IMR-90 (cell line): ENCODE data around the gene METTL22. TPM values are rescaled to one million over a fixed set of nuclear protein-coding genes. Genes with fewer than 3 reads are reported as not detected.

Experiments used
- ATAC-seq: fragments of 200-7000 bp; cut with Tn5 transposase; 2 replicates; pipeline ENCODE4 v1.9.1; 2020; ENCODE audit warnings: low read depth, mild to moderate bottlenecking, moderate library complexity
- BruUV-seq: library from RNA; stranded (reverse); fragments of 400-500 nt; replicated peaks from 2 replicates; lab custom pipeline; 2021; lab: Mats Ljungman, UMichigan
- CTCF ChIA-PET: fragments of 300-600 bp; formaldehyde crosslinking; extraction: SDS; loops from one replicate; lab custom pipeline; 2021; ENCODE audit warnings: antibody characterized with exemption; lab: Yijun Ruan, JAX
- POLR2A ChIA-PET: fragments of 300-600 bp; sonication (Branson Sonifier 250); formaldehyde crosslinking; loops from one replicate; lab custom pipeline; 2022; ENCODE audit warnings: antibody characterized with exemption; ENCODE audit not compliant: unreplicated experiment; lab: Charles Lee
- DNase-seq: peaks from one replicate; pipeline ENCODE4 v3.0.0; 2013
- H2AFZ ChIP-seq: replicated peaks from 2 replicates; pipeline ENCODE3; 2013; ENCODE audit warnings: low read length, mild to moderate bottlenecking; ENCODE audit not compliant: poor library complexity
- H2AK5ac ChIP-seq: 2 replicates; pipeline ENCODE4 v1.6.1; 2013; ENCODE audit warnings: low read depth, low read length, inconsistent platforms
- H2AK9ac ChIP-seq: replicated peaks from 2 replicates; pipeline ENCODE3; 2013; ENCODE audit warnings: mild to moderate bottlenecking, low read depth, low read length, moderate library complexity; ENCODE audit not compliant: poor library complexity
- H2BK120ac ChIP-seq: 2 replicates; pipeline ENCODE4 v1.6.1; 2013; ENCODE audit warnings: low read depth, low read length, inconsistent platforms
- H2BK15ac ChIP-seq: 3 replicates; pipeline ENCODE4 v1.6.1; 2013; ENCODE audit warnings: low read depth, low read length, inconsistent platforms
- H2BK20ac ChIP-seq: 2 replicates; pipeline ENCODE4 v1.6.1; 2013; ENCODE audit warnings: low read depth, mild to moderate bottlenecking, inconsistent platforms, low read length, moderate library complexity
- H2BK5ac ChIP-seq: 2 replicates; pipeline ENCODE4 v1.6.1; 2013; ENCODE audit warnings: mild to moderate bottlenecking, low read depth, low read length, inconsistent platforms; ENCODE audit not compliant: poor library complexity, severe bottlenecking
- H3K14ac ChIP-seq: replicated peaks from 2 replicates; pipeline ENCODE4 v1.6.1; 2013; ENCODE audit warnings: low read depth, low read length, inconsistent platforms
- H3K18ac ChIP-seq: 2 replicates; pipeline ENCODE4 v1.6.1; 2013; ENCODE audit warnings: low read depth, low read length, control low read depth
- H3K23ac ChIP-seq: 2 replicates; pipeline ENCODE4 v1.6.1; 2013; ENCODE audit warnings: low read depth, low read length, inconsistent platforms
- H3K27ac ChIP-seq: 2 replicates; pipeline ENCODE4 v1.5.1; 2013; ENCODE audit warnings: mild to moderate bottlenecking, control low read depth, low read length; ENCODE audit not compliant: insufficient read depth
- H3K27me3 ChIP-seq: 2 replicates; pipeline ENCODE4 v1.6.1; 2013; ENCODE audit warnings: low read length; ENCODE audit not compliant: control insufficient read depth, insufficient read depth
- H3K36me3 ChIP-seq: 2 replicates; pipeline ENCODE4 v1.6.1; 2013; ENCODE audit warnings: low read length, mixed read lengths; ENCODE audit not compliant: control insufficient read depth, insufficient read depth
- H3K4ac ChIP-seq: 2 replicates; pipeline ENCODE4 v1.6.1; 2013; ENCODE audit warnings: low read depth, low read length, inconsistent platforms
- H3K4me1 ChIP-seq: 2 replicates; pipeline ENCODE4 v1.6.1; 2013; ENCODE audit warnings: low read length, mixed read lengths; ENCODE audit not compliant: control insufficient read depth, insufficient read depth
- H3K4me2 ChIP-seq: 2 replicates; pipeline ENCODE4 v1.6.1; 2013; ENCODE audit warnings: low read depth, mild to moderate bottlenecking, control low read depth, low read length, moderate library complexity
- H3K4me3 ChIP-seq: 2 replicates; pipeline ENCODE4 v1.5.1; 2013; ENCODE audit warnings: low read depth, mild to moderate bottlenecking, control low read depth, low read length, moderate library complexity; ENCODE audit not compliant: insufficient read depth
- H3K56ac ChIP-seq: 2 replicates; pipeline ENCODE4 v1.6.1; 2013; ENCODE audit warnings: low read length, inconsistent platforms; ENCODE audit not compliant: insufficient read depth; ENCODE audit errors: extremely low read depth
- H3K79me1 ChIP-seq, 2 experiments: 2 replicates each; pipeline ENCODE4 v1.6.1; 2013; ENCODE audit warnings: low read length in 2 of 2, inconsistent platforms in 1 of 2, low read depth in 1 of 2
- H3K9ac ChIP-seq: 2 replicates; pipeline ENCODE4 v1.6.1; 2013; ENCODE audit warnings: low read depth, low read length, control low read depth
- H3K9me1 ChIP-seq: 2 replicates; pipeline ENCODE4 v1.6.1; 2013; ENCODE audit warnings: low read length, inconsistent platforms; ENCODE audit not compliant: insufficient read depth
- H3K9me3 ChIP-seq: 2 replicates; pipeline ENCODE4 v1.6.1; 2013; ENCODE audit warnings: low read length; ENCODE audit not compliant: control insufficient read depth, insufficient read depth
- H4K20me1 ChIP-seq: 2 replicates; pipeline ENCODE4 v1.6.1; 2013; ENCODE audit warnings: low read length, inconsistent platforms; ENCODE audit not compliant: insufficient read depth
- H4K5ac ChIP-seq: 2 replicates; pipeline ENCODE4 v1.6.1; 2013; ENCODE audit warnings: mild to moderate bottlenecking, low read depth, low read length, control low read depth
- H4K8ac ChIP-seq, 2 experiments: 2 replicates each; pipeline ENCODE4 v1.6.1; 2013; ENCODE audit warnings: low read depth in 2 of 2, low read length in 2 of 2, control low read depth in 1 of 2, inconsistent platforms in 1 of 2
- H4K91ac ChIP-seq: 2 replicates; pipeline ENCODE4 v1.6.1; 2013; ENCODE audit warnings: low read depth, low read length, inconsistent platforms; ENCODE audit not compliant: insufficient read depth
- CEBPB ChIP-seq: IDR thresholded peaks from 2 replicates; pipeline ENCODE4 v1.6.1; 2012; ENCODE audit warnings: low read depth, low read length, improper control_type of control experiment
- MXI1 ChIP-seq: IDR thresholded peaks from 2 replicates; pipeline ENCODE4 v1.6.1; 2012; ENCODE audit warnings: low read depth, mild to moderate bottlenecking, low read length, moderate library complexity, borderline replicate concordance
- POLR2A ChIP-seq: IDR thresholded peaks from 2 replicates; pipeline ENCODE4 v1.6.1; 2012; ENCODE audit warnings: mild to moderate bottlenecking, low read depth, low read length
- WGBS, 2 experiments: methylation state at CpG; one replicate each; pipeline versions ENCODE4 v1.1.5 to v1.1.7; 2013; ENCODE audit warnings: missing lambda C conversion rate in 2 of 2; ENCODE audit not compliant: insufficient read length in 1 of 2; ENCODE audit errors: extremely low coverage in 2 of 2; 5-methylcytosine and 5-hydroxymethylcytosine counted together
- dilution Hi-C: fragments of 300-500 bp; cut with HindIII; formaldehyde crosslinking; loops from one replicate; pipeline ENCODE4 v1.14.3; 2018; ENCODE audit warnings: low sequenced_read_pairs; ENCODE audit not compliant: unreplicated experiment
- in situ Hi-C: fragments of 300-500 bp; cut with MboI; formaldehyde crosslinking; loops from 3 replicates; pipeline ENCODE4 v1.14.3; 2019; ENCODE audit warnings: low sequenced_read_pairs, inconsistent platforms, mixed read lengths
- intact Hi-C: fragments of 100-400 bp; cut with micrococcal nuclease; formaldehyde crosslinking; loops from 2 replicates; pipeline ENCODE4 v1.10.0; 2022
- polyA plus RNA-seq, 3 experiments: library from polyadenylated mRNA; depleted of rRNA; stranded (reverse); fragments of >200 nt; gene quantifications; 2 replicates each; pipeline ENCODE4 v1.2.3, GENCODE V29; 2012; ENCODE audit warnings: low replicate concordance in 1 of 3
- total RNA-seq: library from RNA; depleted of rRNA; stranded (reverse); fragments of >200 nt; gene quantifications from 2 replicates; pipeline ENCODE4 v1.2.3, GENCODE V29; 2012
- TF ChIP-seq, protein P1 (sequence below): conservative IDR thresholded peaks from 2 replicates; pipeline ENCODE4 v1.5.1; 2012; ENCODE audit warnings: mild to moderate bottlenecking, low read depth, low read length, improper control_type of control experiment
- TF ChIP-seq, protein P2 (sequence below): fragments of 150-350 bp; IDR thresholded peaks from 2 replicates; pipeline ENCODE4 v1.6.1; 2016; ENCODE audit warnings: low read depth, mild to moderate bottlenecking, low read length, moderate library complexity, borderline replicate concordance

The METTL22 gene
- total and polyA plus RNA-seq, 2 of the 4 experiments (the other 2 are of a cell fraction) = 27.2 to 51.2 TPM

DNA sequence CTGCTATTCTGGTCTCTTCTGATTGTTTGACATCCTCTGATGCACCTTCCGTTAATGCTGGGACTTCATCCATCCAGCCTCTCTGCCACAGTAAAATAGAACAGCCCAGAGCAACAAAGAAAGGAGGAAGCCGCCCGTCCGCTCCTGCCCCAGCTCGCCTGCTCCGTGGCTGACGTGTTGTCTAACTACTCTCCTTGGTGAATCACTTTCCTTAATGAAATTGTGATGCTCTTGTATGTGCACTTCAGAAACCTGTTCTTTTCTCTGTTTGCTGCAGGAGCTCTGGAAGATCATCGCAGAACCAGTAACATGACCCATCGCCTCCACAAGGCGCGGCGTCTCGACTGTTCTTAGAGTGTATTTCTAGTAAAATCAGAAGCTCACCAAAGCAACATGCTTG lies 24.3 kb downstream of the METTL22 start:
- ATAC-seq = no peak
- no peaks in the 10 kb centered on the region for H3K79me1 ChIP-seq
- H4K5ac ChIP-seq = no peak overlapping the region
- H3K23ac ChIP-seq = no peak overlapping the region
- H4K8ac ChIP-seq = no peak overlapping the region
- H3K56ac ChIP-seq = no peak overlapping the region
- H3K36me3 ChIP-seq = peaks cover 64% of the 10 kb centered on the region
- dilution Hi-C loops (no loop called here), intact Hi-C loops (no loop called here), in situ Hi-C loops (loop anchor here (5.0 kb wide), 1 partner anchor 79 kb away; no protein-coding TSS in a partner anchor)
- H2AK9ac ChIP-seq = no peak overlapping the region
- DNase-seq = no peak
- H3K27me3 ChIP-seq = no peaks in the 10 kb centered on the region
- ChIA-PET POLR2A (no interaction called here), CTCF (no interaction called here)
- no peak overlapping the region for H4K91ac ChIP-seq
- H3K9ac ChIP-seq = no peak overlapping the region
- no peaks in the 10 kb centered on the region for H3K9me1 ChIP-seq
- H4K20me1 ChIP-seq = no peaks in the 10 kb centered on the region
- no peak overlapping the region for H2BK120ac ChIP-seq
- no peak overlapping the region for H3K4me2 ChIP-seq
- no peak overlapping the region for H3K4ac ChIP-seq
- no peak overlapping the region for H3K18ac ChIP-seq
- no peak overlapping the region for H3K14ac ChIP-seq
- 73% methylated on average over 3 of the region's 13 CpGs; no CpG with 5 or more reads in 1 of the 2 experiments for WGBS, 2 experiments
- H2AFZ ChIP-seq = no peak overlapping the region
- no peaks in the 10 kb centered on the region for H3K4me1 ChIP-seq
- H2BK15ac ChIP-seq = no peak overlapping the region
- H3K27ac ChIP-seq = no peak overlapping the region
- TF ChIP-seq MXI1 = no peak
- TF ChIP-seq CEBPB = no peak
- no peak for TF ChIP-seq POLR2A
- TF ChIP-seq, protein P1, sequence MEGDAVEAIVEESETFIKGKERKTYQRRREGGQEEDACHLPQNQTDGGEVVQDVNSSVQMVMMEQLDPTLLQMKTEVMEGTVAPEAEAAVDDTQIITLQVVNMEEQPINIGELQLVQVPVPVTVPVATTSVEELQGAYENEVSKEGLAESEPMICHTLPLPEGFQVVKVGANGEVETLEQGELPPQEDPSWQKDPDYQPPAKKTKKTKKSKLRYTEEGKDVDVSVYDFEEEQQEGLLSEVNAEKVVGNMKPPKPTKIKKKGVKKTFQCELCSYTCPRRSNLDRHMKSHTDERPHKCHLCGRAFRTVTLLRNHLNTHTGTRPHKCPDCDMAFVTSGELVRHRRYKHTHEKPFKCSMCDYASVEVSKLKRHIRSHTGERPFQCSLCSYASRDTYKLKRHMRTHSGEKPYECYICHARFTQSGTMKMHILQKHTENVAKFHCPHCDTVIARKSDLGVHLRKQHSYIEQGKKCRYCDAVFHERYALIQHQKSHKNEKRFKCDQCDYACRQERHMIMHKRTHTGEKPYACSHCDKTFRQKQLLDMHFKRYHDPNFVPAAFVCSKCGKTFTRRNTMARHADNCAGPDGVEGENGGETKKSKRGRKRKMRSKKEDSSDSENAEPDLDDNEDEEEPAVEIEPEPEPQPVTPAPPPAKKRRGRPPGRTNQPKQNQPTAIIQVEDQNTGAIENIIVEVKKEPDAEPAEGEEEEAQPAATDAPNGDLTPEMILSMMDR = no peak
- TF ChIP-seq, protein P2, sequence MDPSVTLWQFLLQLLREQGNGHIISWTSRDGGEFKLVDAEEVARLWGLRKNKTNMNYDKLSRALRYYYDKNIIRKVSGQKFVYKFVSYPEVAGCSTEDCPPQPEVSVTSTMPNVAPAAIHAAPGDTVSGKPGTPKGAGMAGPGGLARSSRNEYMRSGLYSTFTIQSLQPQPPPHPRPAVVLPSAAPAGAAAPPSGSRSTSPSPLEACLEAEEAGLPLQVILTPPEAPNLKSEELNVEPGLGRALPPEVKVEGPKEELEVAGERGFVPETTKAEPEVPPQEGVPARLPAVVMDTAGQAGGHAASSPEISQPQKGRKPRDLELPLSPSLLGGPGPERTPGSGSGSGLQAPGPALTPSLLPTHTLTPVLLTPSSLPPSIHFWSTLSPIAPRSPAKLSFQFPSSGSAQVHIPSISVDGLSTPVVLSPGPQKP = no peak
- no TSS peak for BruUV-seq
- H2AK5ac ChIP-seq = no peak overlapping the region
- no peak overlapping the region for H2BK5ac ChIP-seq
- no peak overlapping the region for H2BK20ac ChIP-seq
- H3K4me3 ChIP-seq = no peak overlapping the region
- no peaks in the 10 kb centered on the region for H3K9me3 ChIP-seq
